Measurements from ENCODE around the gene PPFIA2. TPM values are rescaled to one million over a fixed set of nuclear protein-coding genes. Genes with fewer than 3 reads are reported as not detected.

PPFIA2 gene
- total RNA-seq, 5 donors from 2014 or later (not counting 1 experiment from before 2014, with no cell fraction given) = not detected

GRCh38 chr12:81386101-81386500 is 373.0 kb downstream of the PPFIA2 start:
- no peaks in the 10 kb centered on the region for H3K9me3 ChIP-seq
- DNase-seq (no peak), ATAC-seq (replicated peaks in 1 of 4) (no peak)
- H3K4me3 ChIP-seq (ENCODE audit: control insufficient read depth in 1 of 2, extremely low read depth in 1 of 2, low read length in 1 of 2) = no peak overlapping the region
- Mint-ChIP-seq H3K27ac (no peak overlapping the region), H3K4me1 (no peaks in the 10 kb centered on the region), H3K27me3 (no peaks in the 10 kb centered on the region), H3K36me3 (no peaks in the 10 kb centered on the region), H3K9me3 (peaks cover 0 to 3% (median 3%) of the 10 kb centered on the region in 3 donors), H3K4me3 (no peak overlapping the region)
- no peak overlapping the region for H3K27ac ChIP-seq (ENCODE audit: low read length)
- H3K4me1 ChIP-seq (ENCODE audit: control insufficient read depth in 1 of 2, extremely low read depth in 1 of 2, insufficient read depth in 2 of 2, low read length in 2 of 2) = no peaks in the 10 kb centered on the region
- no peaks in the 10 kb centered on the region for H3K27me3 ChIP-seq (replicated peaks in 1 of 2; ENCODE audit: control insufficient read depth in 2 of 2, extremely low read depth in 1 of 2, insufficient read depth in 2 of 2, low read length in 1 of 2)
- H3K36me3 ChIP-seq (ENCODE audit: control insufficient read depth in 2 of 2, extremely low read depth in 1 of 2, insufficient read depth in 1 of 2, low read length in 1 of 2) = no peaks in the 10 kb centered on the region
- 100% methylated on average over 1 of the region's 1 CpG for WGBS (ENCODE audit: insufficient coverage)
- ChIA-PET POLR2A (no interaction called here), CTCF (no interaction called here)

- WGBS (ENCODE audit: insufficient coverage) = no CpG with 5 or more reads among the region's 1 CpG
- no peak overlapping the region for H3K4me3 Mint-ChIP-seq
- H3K27me3 Mint-ChIP-seq = no peaks in the 10 kb centered on the region
- ATAC-seq (replicated peaks in 1 of 4) (no peak), DNase-seq (no peak)
- no peak overlapping the region for H3K27ac ChIP-seq (ENCODE audit: low read length)
- H3K27me3 ChIP-seq (replicated peaks in 1 of 2; ENCODE audit: control insufficient read depth in 2 of 2, extremely low read depth in 1 of 2, insufficient read depth in 2 of 2, low read length in 1 of 2) = no peaks in the 10 kb centered on the region
- no peaks in the 10 kb centered on the region for H3K4me1 ChIP-seq (ENCODE audit: control insufficient read depth in 1 of 2, extremely low read depth in 1 of 2, insufficient read depth in 2 of 2, low read length in 2 of 2)
- H3K9me3 Mint-ChIP-seq = peaks cover 0 to 4% (median 3%) of the 10 kb centered on the region in 3 donors
- no peaks in the 10 kb centered on the region for H3K4me1 Mint-ChIP-seq
- no peaks in the 10 kb centered on the region for H3K9me3 ChIP-seq
- ChIA-PET POLR2A (no interaction called here), CTCF (no interaction called here)
- no peak overlapping the region for H3K27ac Mint-ChIP-seq
- no peaks in the 10 kb centered on the region for H3K36me3 Mint-ChIP-seq
- H3K36me3 ChIP-seq (ENCODE audit: control insufficient read depth in 2 of 2, extremely low read depth in 1 of 2, insufficient read depth in 1 of 2, low read length in 1 of 2) = no peaks in the 10 kb centered on the region
- H3K4me3 ChIP-seq (ENCODE audit: control insufficient read depth in 1 of 2, extremely low read depth in 1 of 2, low read length in 1 of 2) = no peak overlapping the region
Measured at GRCh38 chr12:81381951-81382350, 377.2 kb downstream of the PPFIA2 start.

DNA sequence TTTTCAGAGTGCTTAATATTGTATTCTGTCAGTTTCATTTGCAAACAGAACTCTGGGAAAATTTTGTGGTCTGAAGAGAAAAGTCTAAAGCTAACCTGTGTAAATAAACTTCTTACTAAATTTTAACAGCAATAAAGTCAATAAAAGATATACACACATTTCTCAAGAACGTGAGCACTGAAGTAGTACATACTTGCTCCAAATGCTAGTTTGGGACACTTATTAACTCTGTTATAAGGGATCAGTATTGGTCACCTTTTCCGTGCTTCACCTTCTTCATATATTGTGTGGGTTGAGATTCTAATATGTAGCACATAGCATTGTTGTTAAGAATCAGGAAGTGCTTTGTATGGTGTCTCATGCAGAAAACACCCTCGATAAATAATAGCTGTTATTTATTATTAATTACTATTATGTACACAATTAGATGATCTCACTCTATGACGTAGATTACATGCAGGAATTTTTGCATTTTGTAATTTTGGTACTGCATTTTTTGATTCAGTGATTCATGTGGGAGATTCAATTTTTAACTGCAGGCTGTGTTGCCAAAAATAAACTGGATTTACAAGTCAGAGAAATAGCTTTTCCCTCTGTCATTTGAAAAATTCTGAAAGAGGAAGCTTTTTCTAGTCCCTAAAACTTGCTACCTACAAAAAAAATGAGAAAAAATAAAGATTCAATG is 380.4 kb downstream of the PPFIA2 start:
- POLR2A ChIA-PET = no interaction called here

DNA sequence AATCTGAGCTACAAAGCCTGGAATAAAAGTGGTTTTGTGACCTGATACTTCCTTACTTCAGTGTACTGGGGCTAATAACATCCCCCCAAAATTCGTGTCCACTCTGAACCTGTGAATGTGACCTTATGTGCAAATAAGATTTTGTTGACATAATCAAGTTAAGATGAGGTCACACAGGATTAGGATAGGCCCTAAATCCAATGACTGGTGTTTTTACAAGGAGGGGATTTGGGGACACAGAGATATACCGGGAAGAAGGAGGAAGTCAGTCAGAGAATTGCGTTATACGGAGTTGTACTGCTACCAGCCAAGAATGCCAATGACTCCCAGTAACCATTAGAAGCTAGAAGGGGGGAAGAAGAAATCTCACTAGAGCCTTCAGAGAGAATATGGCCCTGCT is 381.4 kb downstream of the PPFIA2 start:
- Mint-ChIP-seq H3K27ac (no peak overlapping the region), H3K4me3 (no peak overlapping the region), H3K4me1 (no peaks in the 10 kb centered on the region), H3K9me3 (peaks cover 0 to 5% (median 4%) of the 10 kb centered on the region in 3 donors), H3K27me3 (no peaks in the 10 kb centered on the region), H3K36me3 (no peaks in the 10 kb centered on the region)
- Histone ChIP-seq H3K27me3 (replicated peaks in 1 of 2; ENCODE audit: control insufficient read depth in 2 of 2, extremely low read depth in 1 of 2, insufficient read depth in 2 of 2, low read length in 1 of 2) (no peaks in the 10 kb centered on the region), H3K4me3 (ENCODE audit: control insufficient read depth in 1 of 2, extremely low read depth in 1 of 2, low read length in 1 of 2) (no peak overlapping the region), H3K27ac (ENCODE audit: low read length) (no peak overlapping the region), H3K9me3 (no peaks in the 10 kb centered on the region), H3K4me1 (ENCODE audit: control insufficient read depth in 1 of 2, extremely low read depth in 1 of 2, insufficient read depth in 2 of 2, low read length in 2 of 2) (no peaks in the 10 kb centered on the region), H3K36me3 (ENCODE audit: control insufficient read depth in 2 of 2, extremely low read depth in 1 of 2, insufficient read depth in 1 of 2, low read length in 1 of 2) (no peaks in the 10 kb centered on the region)
- ChIA-PET POLR2A (no interaction called here), CTCF (no interaction called here)
- ATAC-seq (replicated peaks in 1 of 4) (no peak), DNase-seq (no peak)
- 89% methylated on average over 3 of the region's 4 CpGs for WGBS (ENCODE audit: insufficient coverage)

More for the DNA sequence above, 380.4 kb downstream of the PPFIA2 start:
- no CpG with 5 or more reads among the region's 4 CpGs for WGBS (ENCODE audit: insufficient coverage)
- Histone ChIP-seq H3K27me3 (replicated peaks in 1 of 2; ENCODE audit: control insufficient read depth in 2 of 2, extremely low read depth in 1 of 2, insufficient read depth in 2 of 2, low read length in 1 of 2) (no peaks in the 10 kb centered on the region), H3K36me3 (ENCODE audit: control insufficient read depth in 2 of 2, extremely low read depth in 1 of 2, insufficient read depth in 1 of 2, low read length in 1 of 2) (no peaks in the 10 kb centered on the region), H3K4me3 (ENCODE audit: control insufficient read depth in 1 of 2, extremely low read depth in 1 of 2, low read length in 1 of 2) (no peak overlapping the region), H3K27ac (ENCODE audit: low read length) (no peak overlapping the region), H3K4me1 (ENCODE audit: control insufficient read depth in 1 of 2, extremely low read depth in 1 of 2, insufficient read depth in 2 of 2, low read length in 2 of 2) (no peaks in the 10 kb centered on the region), H3K9me3 (no peaks in the 10 kb centered on the region)
- CTCF ChIA-PET = no interaction called here
- ATAC-seq (replicated peaks in 1 of 4) (no peak), DNase-seq (no peak)
- H3K9me3 Mint-ChIP-seq = peaks cover 0 to 5% (median 4%) of the 10 kb centered on the region in 3 donors
- no peaks in the 10 kb centered on the region for H3K27me3 Mint-ChIP-seq
- H3K27ac Mint-ChIP-seq = no peak overlapping the region
- no peaks in the 10 kb centered on the region for H3K36me3 Mint-ChIP-seq
- H3K4me3 Mint-ChIP-seq = no peak overlapping the region
- no peaks in the 10 kb centered on the region for H3K4me1 Mint-ChIP-seq

DNA sequence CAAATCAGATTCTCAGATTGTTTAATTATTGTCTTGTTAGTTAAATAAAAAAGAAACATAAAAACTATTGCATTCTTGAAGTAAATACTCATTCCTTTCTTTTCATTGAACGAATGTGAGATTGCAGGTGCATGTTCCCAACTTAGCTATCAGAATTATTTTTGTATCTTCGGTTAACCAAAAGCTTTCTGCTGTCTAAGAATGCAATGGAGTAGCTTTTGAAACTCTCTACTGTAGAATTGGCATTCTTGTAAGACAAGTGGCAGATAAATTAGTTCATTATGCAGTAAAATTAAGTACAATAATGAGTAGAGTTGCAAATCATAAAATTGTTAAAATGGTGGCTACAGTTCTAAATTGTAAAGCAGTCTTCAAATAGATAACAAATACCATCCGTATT is 383.2 kb downstream of the PPFIA2 start:
- Mint-ChIP-seq H3K27ac (no peak overlapping the region), H3K4me1 (no peaks in the 10 kb centered on the region), H3K36me3 (no peaks in the 10 kb centered on the region), H3K9me3 (peaks cover 0 to 5% (median 4%) of the 10 kb centered on the region in 3 donors), H3K27me3 (no peaks in the 10 kb centered on the region), H3K4me3 (no peak overlapping the region)
- no peaks in the 10 kb centered on the region for H3K4me1 ChIP-seq (ENCODE audit: control insufficient read depth in 1 of 2, extremely low read depth in 1 of 2, insufficient read depth in 2 of 2, low read length in 2 of 2)
- no peaks in the 10 kb centered on the region for H3K9me3 ChIP-seq
- POLR2A ChIA-PET = no interaction called here
- DNase-seq (no peak), ATAC-seq (replicated peaks in 1 of 4) (no peak)
- no peaks in the 10 kb centered on the region for H3K36me3 ChIP-seq (ENCODE audit: control insufficient read depth in 2 of 2, extremely low read depth in 1 of 2, insufficient read depth in 1 of 2, low read length in 1 of 2)
- no peaks in the 10 kb centered on the region for H3K27me3 ChIP-seq (replicated peaks in 1 of 2; ENCODE audit: control insufficient read depth in 2 of 2, extremely low read depth in 1 of 2, insufficient read depth in 2 of 2, low read length in 1 of 2)
- H3K4me3 ChIP-seq (ENCODE audit: control insufficient read depth in 1 of 2, extremely low read depth in 1 of 2, low read length in 1 of 2) = no peak overlapping the region
- CTCF ChIA-PET = no interaction called here
- WGBS (ENCODE audit: insufficient coverage) = no CpG with 5 or more reads among the region's 3 CpGs
- no peak overlapping the region for H3K27ac ChIP-seq (ENCODE audit: low read length)

GRCh38 chr12:81370456-81370855 is 388.7 kb downstream of the PPFIA2 start:
- Histone ChIP-seq H3K4me3 (ENCODE audit: control insufficient read depth in 1 of 2, extremely low read depth in 1 of 2, low read length in 1 of 2) (no peak overlapping the region), H3K27ac (ENCODE audit: low read length) (no peak overlapping the region), H3K36me3 (ENCODE audit: control insufficient read depth in 2 of 2, extremely low read depth in 1 of 2, insufficient read depth in 1 of 2, low read length in 1 of 2) (no peaks in the 10 kb centered on the region), H3K9me3 (no peaks in the 10 kb centered on the region), H3K27me3 (replicated peaks in 1 of 2; ENCODE audit: control insufficient read depth in 2 of 2, extremely low read depth in 1 of 2, insufficient read depth in 2 of 2, low read length in 1 of 2) (no peaks in the 10 kb centered on the region), H3K4me1 (ENCODE audit: control insufficient read depth in 1 of 2, extremely low read depth in 1 of 2, insufficient read depth in 2 of 2, low read length in 2 of 2) (no peaks in the 10 kb centered on the region)
- Mint-ChIP-seq H3K27ac (no peak overlapping the region), H3K9me3 (peaks cover 0 to 5% (median 0%) of the 10 kb centered on the region in 3 donors), H3K4me3 (no peak overlapping the region), H3K4me1 (no peaks in the 10 kb centered on the region), H3K36me3 (no peaks in the 10 kb centered on the region), H3K27me3 (no peaks in the 10 kb centered on the region)
- POLR2A ChIA-PET = no interaction called here
- no CpG with 5 or more reads among the region's 1 CpG for WGBS (ENCODE audit: insufficient coverage)
- CTCF ChIA-PET = interaction anchor here in 1 of 2 donors (0.5 kb wide), 1 partner anchor 76 kb away, joined by 4 read pairs; no protein-coding TSS in a partner anchor
- DNase-seq (no peak), ATAC-seq (replicated peaks in 1 of 4) (no peak)

GRCh38 chr12:81369175-81369574 is 390.0 kb downstream of the PPFIA2 start:
- no peaks in the 10 kb centered on the region for H3K4me1 Mint-ChIP-seq
- H3K9me3 Mint-ChIP-seq = no peaks in the 10 kb centered on the region
- Histone ChIP-seq H3K27ac (ENCODE audit: low read length) (no peak overlapping the region), H3K36me3 (ENCODE audit: control insufficient read depth in 2 of 2, extremely low read depth in 1 of 2, insufficient read depth in 1 of 2, low read length in 1 of 2) (no peaks in the 10 kb centered on the region), H3K4me1 (ENCODE audit: control insufficient read depth in 1 of 2, extremely low read depth in 1 of 2, insufficient read depth in 2 of 2, low read length in 2 of 2) (no peaks in the 10 kb centered on the region), H3K9me3 (no peaks in the 10 kb centered on the region), H3K4me3 (ENCODE audit: control insufficient read depth in 1 of 2, extremely low read depth in 1 of 2, low read length in 1 of 2) (no peak overlapping the region), H3K27me3 (replicated peaks in 1 of 2; ENCODE audit: control insufficient read depth in 2 of 2, extremely low read depth in 1 of 2, insufficient read depth in 2 of 2, low read length in 1 of 2) (no peaks in the 10 kb centered on the region)
- POLR2A ChIA-PET = no interaction called here
- CTCF ChIA-PET = interaction anchor here in 1 of 2 donors (0.6 kb wide), 1 partner anchor 919 kb away, joined by 3 read pairs; no protein-coding TSS in a partner anchor
- H3K27ac Mint-ChIP-seq = no peak overlapping the region
- no peaks in the 10 kb centered on the region for H3K36me3 Mint-ChIP-seq
- H3K4me3 Mint-ChIP-seq = no peak overlapping the region
- ATAC-seq (replicated peaks in 1 of 4) (no peak), DNase-seq (no peak)
- no peaks in the 10 kb centered on the region for H3K27me3 Mint-ChIP-seq
